ENCODE measurements around the gene INCA1. TPM values are rescaled to one million over a fixed set of nuclear protein-coding genes. Genes with fewer than 3 reads are reported as not detected.

Gene INCA1
- total RNA-seq, 1 experiment from 2014 or later = 1.3 TPM

- Histone ChIP-seq H3K9ac (ENCODE audit: extremely low read depth, insufficient read length, low read length) (no peak overlapping the region), H3K4me1 (ENCODE audit: insufficient read depth, low read length) (no peaks in the 10 kb centered on the region), H3K79me2 (ENCODE audit: insufficient read depth, low read length) (no peaks in the 10 kb centered on the region), H3K23ac (ENCODE audit: insufficient read length, low read depth, low read length) (no peak overlapping the region), H2BK12ac (ENCODE audit: insufficient read length, low read depth, low read length) (no peak overlapping the region), H3K23me2 (ENCODE audit: insufficient read length, low read depth, low read length, poor library complexity, severe bottlenecking) (peaks cover 14% of the 10 kb centered on the region), H2BK15ac (ENCODE audit: low read depth, low read length) (no peak overlapping the region), H3K9me3 (ENCODE audit: control insufficient read depth, low read depth, low read length) (no peaks in the 10 kb centered on the region), H3K79me1 (ENCODE audit: insufficient read depth, low read depth, low read length, poor library complexity, severe bottlenecking) (no peaks in the 10 kb centered on the region), H3K18ac (ENCODE audit: insufficient read length, low read depth, low read length) (no peak overlapping the region), H2AFZ (ENCODE audit: low read length) (no peak overlapping the region), H4K20me1 (ENCODE audit: control insufficient read depth, insufficient read depth, insufficient read length) (no peaks in the 10 kb centered on the region), H2BK5ac (ENCODE audit: insufficient read length, low read length) (no peak overlapping the region), H3K27me3 (ENCODE audit: insufficient read depth, low read length) (peaks cover 1% of the 10 kb centered on the region; the same call in 1 of the 2 replicates), H3K27ac (ENCODE audit: insufficient read length, low read depth, low read length) (no peak overlapping the region), H2BK20ac (ENCODE audit: low read depth, low read length, poor library complexity, severe bottlenecking) (no peak overlapping the region), H3K4ac (ENCODE audit: low read depth, low read length) (no peak overlapping the region), H4K91ac (ENCODE audit: insufficient read length, low read depth, low read length) (no peak overlapping the region), H2BK120ac (ENCODE audit: low read depth, low read length, poor library complexity, severe bottlenecking) (no peak overlapping the region), H4K8ac (replicated peaks; ENCODE audit: insufficient read length, low read depth, low read length) (no peak overlapping the region), H3K56ac (ENCODE audit: insufficient read length, low read depth, low read length) (no peak overlapping the region), H4K5ac (ENCODE audit: insufficient read length, low read depth, low read length) (no peak overlapping the region), H3T11ph (ENCODE audit: low read length) (no peak overlapping the region), H3K4me2 (ENCODE audit: insufficient read depth, insufficient read length, low read length) (peak overlapping the region; percentile 76), H2AK5ac (ENCODE audit: insufficient read length, low read length) (no peak overlapping the region), H3K14ac (ENCODE audit: insufficient read depth, low read length) (no peak overlapping the region)
- Mint-ChIP-seq H3K27me3 (ENCODE audit: low read depth) (peaks cover 64% of the 10 kb centered on the region), H3K27ac (no peak overlapping the region), H3K4me1 (peaks cover 20 to 22% of the 10 kb centered on the region in 2 experiments), H3K36me3 (ENCODE audit: insufficient read depth in 1 of 3, low read depth in 3 of 3) (peaks cover 0 to 9% (median 4%) of the 10 kb centered on the region in 3 experiments; a peak in 4 of 7 replicates), H3K4me3 (peak overlapping the region; percentile 79 to 87), H3K9me3 (no peaks in the 10 kb centered on the region)
- no CpG with 5 or more reads among the region's 5 CpGs for WGBS (ENCODE audit: extremely low coverage, insufficient read length, low lambda C conversion rate)
- TF ChIP-seq CTCF (conservative IDR thresholded peaks at IDR 0.05) = no peak
- no peak for DNase-seq
These were observed 10.9 kb downstream of the INCA1 start for GRCh38 chr17:4986403-4986802.

Data from H9 (cell line).